ENCODE data around the gene RPL18A. TPM values are rescaled to one million over a fixed set of nuclear protein-coding genes. Genes with fewer than 3 reads are reported as not detected.

The RPL18A gene
- total and polyA plus RNA-seq, 2 of the 4 experiments (the other 2 are of a cell fraction), result 1,351 to 1,735 TPM

- no peak overlapping the region for H3K27ac ChIP-seq (ENCODE audit: insufficient read depth, low read length)
- no peaks in the 10 kb centered on the region for H3K9me3 ChIP-seq (ENCODE audit: control insufficient read depth, insufficient read depth, low read length)
- no peaks in the 10 kb centered on the region for H3K36me3 ChIP-seq (ENCODE audit: control insufficient read depth, insufficient read depth, low read length)
- in situ Hi-C loops (cut with MboI; ENCODE audit: low sequenced_read_pairs) (no loop called here), intact Hi-C loops (cut with micrococcal nuclease) (no loop called here), dilution Hi-C loops (cut with HindIII; ENCODE audit: low sequenced_read_pairs, unreplicated experiment) (no loop called here)
- H3K79me1 ChIP-seq (ENCODE audit: low read depth in 1 of 2, low read length in 2 of 2), result no peaks in the 10 kb centered on the region
- peaks cover 4% of the 10 kb centered on the region for H3K4me1 ChIP-seq (ENCODE audit: control insufficient read depth, insufficient read depth, low read length)
- H2BK15ac ChIP-seq (ENCODE audit: low read depth, low read length), result no peak overlapping the region
- ATAC-seq (ENCODE audit: low read depth), result peak; percentile 97
- no peak overlapping the region; the same call in 1 of the 2 replicates for H3K9ac ChIP-seq (ENCODE audit: low read depth, low read length)
- no peak overlapping the region for H3K4ac ChIP-seq (ENCODE audit: low read depth, low read length)
- peak overlapping the region; percentile 35 for H3K4me3 ChIP-seq (ENCODE audit: insufficient read depth, low read depth, low read length)
- H3K9me1 ChIP-seq (ENCODE audit: insufficient read depth, low read length), result no peaks in the 10 kb centered on the region
- H4K8ac ChIP-seq (ENCODE audit: low read depth in 2 of 2, low read length in 2 of 2), result peak overlapping the region in 1 of 2 experiments; percentile 39; a peak in 2 of 4 replicates
- DNase-seq, result peak; percentile 63
- no peak overlapping the region for H3K14ac ChIP-seq (replicated peaks; ENCODE audit: low read depth, low read length)
- no peaks in the 10 kb centered on the region for H4K20me1 ChIP-seq (ENCODE audit: insufficient read depth, low read length)
- H3K27me3 ChIP-seq (ENCODE audit: control insufficient read depth, insufficient read depth, low read length), result peaks cover 14% of the 10 kb centered on the region; the same call in 1 of the 2 replicates
- peak overlapping the region; percentile 64 for H3K4me2 ChIP-seq (ENCODE audit: low read depth, low read length)
- BruUV-seq (replicated peaks), result no TSS peak
- ChIA-PET CTCF (no interaction called here), POLR2A (ENCODE audit: unreplicated experiment) (interaction anchor here (0.6 kb wide), 1 partner anchor 117 kb away, joined by 4 read pairs; no protein-coding TSS in a partner anchor)
- H2BK120ac ChIP-seq (ENCODE audit: low read depth, low read length), result no peak overlapping the region
- no peak overlapping the region for H3K56ac ChIP-seq (ENCODE audit: extremely low read depth, insufficient read depth, low read length)
- H4K5ac ChIP-seq (ENCODE audit: low read depth, low read length), result no peak overlapping the region
- H2AK9ac ChIP-seq (replicated peaks; ENCODE audit: low read depth, low read length, poor library complexity), result no peak overlapping the region
- no peak overlapping the region; the same call in 1 of the 2 replicates for H4K91ac ChIP-seq (ENCODE audit: insufficient read depth, low read depth, low read length)
- H2BK20ac ChIP-seq (ENCODE audit: low read depth, low read length), result no peak overlapping the region
- H2AK5ac ChIP-seq (ENCODE audit: low read depth, low read length), result no peak overlapping the region
- no peak for TF ChIP-seq RAD21 (IDR thresholded peaks at IDR 0.05; ENCODE audit: low read length)
- TF ChIP-seq POLR2A (IDR thresholded peaks at IDR 0.05; ENCODE audit: low read depth, low read length), result no peak
- TF ChIP-seq ELK1 (IDR thresholded peaks at IDR 0.05; ENCODE audit: borderline replicate concordance, low read depth, low read length), result no peak
- peak overlapping the region; percentile 92 for H2AFZ ChIP-seq (replicated peaks; ENCODE audit: low read length, poor library complexity)
- WGBS, 2 experiments (ENCODE audit: extremely low coverage in 2 of 2, insufficient read length in 1 of 2), result 1 to 100% methylated on average over 2 to 16 of the region's 56 CpGs
- no peak overlapping the region for H2BK5ac ChIP-seq (ENCODE audit: low read depth, low read length, poor library complexity, severe bottlenecking)
- H3K18ac ChIP-seq (ENCODE audit: low read depth, low read length), result no peak overlapping the region
- no peak overlapping the region for H3K23ac ChIP-seq (ENCODE audit: low read depth, low read length)
Measured at GRCh38 chr19:17841810-17842662, 17.7 kb upstream of the RPL18A start.
